ENCODE measurements around the gene COG2. TPM values are rescaled to one million over a fixed set of nuclear protein-coding genes. Genes with fewer than 3 reads are reported as not detected.
A peak's percentile ranks its signal among the peaks of the same experiment; 100 is the strongest.

The COG2 gene
- total and polyA plus RNA-seq, 2 of the 13 experiments (the other 11 are each of a cell fraction or from before 2014, with no cell fraction given): 16.8 to 36.3 TPM

GRCh38 chr1:230709619-230710542 lies 67.6 kb downstream of the COG2 start (continued):
- TF ChIP-seq KIAA2018 (CRISPR knock-in tag; IDR thresholded peaks at IDR 0.05; ENCODE audit: borderline replicate concordance): no peak
- no peak; the same call in 1 of the 2 replicates for TF ChIP-seq ZNF510 (CRISPR knock-in tag; IDR thresholded peaks at IDR 0.05; ENCODE audit: low read depth)
- no peak for TF ChIP-seq POLR2G (IDR thresholded peaks at IDR 0.05; ENCODE audit: low read depth, low read length)
- peak; percentile 26; the same call in 1 of the 2 replicates for TF ChIP-seq KDM2A (CRISPR knock-in tag; IDR thresholded peaks at IDR 0.05; ENCODE audit: borderline replicate concordance, low read depth)
- no peak for TF ChIP-seq NFRKB (IDR thresholded peaks at IDR 0.05)
- TF ChIP-seq ZNF354B (CRISPR knock-in tag; IDR thresholded peaks at IDR 0.05): peak; percentile 51; the same call in 1 of the 2 replicates
- TF ChIP-seq SP140L (CRISPR knock-in tag; IDR thresholded peaks at IDR 0.05; ENCODE audit: borderline replicate concordance): no peak
- TF ChIP-seq ZNF607 (CRISPR knock-in tag; IDR thresholded peaks at IDR 0.05; ENCODE audit: borderline replicate concordance): peak; percentile 48; the same call in 1 of the 2 replicates
- TF ChIP-seq CSRNP1 (CRISPR knock-in tag; IDR thresholded peaks at IDR 0.05): no peak
- no peak for TF ChIP-seq HDAC2 (CRISPR knock-in tag; IDR thresholded peaks at IDR 0.05)
- TF ChIP-seq PHF5A (CRISPR knock-in tag; IDR thresholded peaks at IDR 0.05; ENCODE audit: low read depth, unreplicated experiment): no peak
- TF ChIP-seq ZSCAN12 (CRISPR knock-in tag; IDR thresholded peaks at IDR 0.05): no peak
- no peak for TF ChIP-seq SMC3 (IDR thresholded peaks at IDR 0.05; ENCODE audit: low read length)
- no peak for TF ChIP-seq IRF2 (CRISPR knock-in tag; IDR thresholded peaks at IDR 0.05)
- TF ChIP-seq, protein P1, sequence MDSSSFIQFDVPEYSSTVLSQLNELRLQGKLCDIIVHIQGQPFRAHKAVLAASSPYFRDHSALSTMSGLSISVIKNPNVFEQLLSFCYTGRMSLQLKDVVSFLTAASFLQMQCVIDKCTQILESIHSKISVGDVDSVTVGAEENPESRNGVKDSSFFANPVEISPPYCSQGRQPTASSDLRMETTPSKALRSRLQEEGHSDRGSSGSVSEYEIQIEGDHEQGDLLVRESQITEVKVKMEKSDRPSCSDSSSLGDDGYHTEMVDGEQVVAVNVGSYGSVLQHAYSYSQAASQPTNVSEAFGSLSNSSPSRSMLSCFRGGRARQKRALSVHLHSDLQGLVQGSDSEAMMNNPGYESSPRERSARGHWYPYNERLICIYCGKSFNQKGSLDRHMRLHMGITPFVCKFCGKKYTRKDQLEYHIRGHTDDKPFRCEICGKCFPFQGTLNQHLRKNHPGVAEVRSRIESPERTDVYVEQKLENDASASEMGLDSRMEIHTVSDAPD (CRISPR knock-in tag; IDR thresholded peaks at IDR 0.05): 0 out of 2 replicates have a peak, but pooled peaks have one; percentile 50
- no peak for TF ChIP-seq ZBTB26 (CRISPR knock-in tag; IDR thresholded peaks at IDR 0.05; ENCODE audit: borderline replicate concordance)
